Stimulated activated CD8-positive, alpha-beta memory T cell treated with anti-CD3 and anti-CD28 coated beads, Interleukin-7, amount 100 ng/mL, for 1 hour (primary cell): Measurements from ENCODE around the gene GATA3.
A peak's percentile ranks its signal among the peaks of the same experiment; 100 is the strongest.

ENCODE experiments used
- DNase-seq, 2 donors: peaks; one replicate each; pipeline ENCODE4 v3.0.0-alpha.2; 2020; ENCODE audit warnings: low read depth in 2 of 2

GATA3 gene

GRCh38 chr10:8051109-8051821 lies 3.2 kb upstream of the GATA3 start:
- DNase-seq = no peak

- no peak for DNase-seq
Measured at GRCh38 chr10:8051851-8052257, 2.6 kb upstream of the GATA3 start.

GRCh38 chr10:8052341-8052955 lies 2.0 kb upstream of the GATA3 start:
- DNase-seq = no peak

- DNase-seq = no peak
Measured at GRCh38 chr10:8052956-8053445, 1.5 kb upstream of the GATA3 start.

GRCh38 chr10:8053446-8054243 lies 843 bp upstream of the GATA3 start:
- DNase-seq = peak; percentile 82 to 95

GRCh38 chr10:8054244-8054493 lies 319 bp upstream of the GATA3 start:
- DNase-seq = no peak

- no peak for DNase-seq
Measured at GRCh38 chr10:8055420-8056349, 1.2 kb downstream of the GATA3 start.

GRCh38 chr10:8056378-8056777 lies 1.9 kb downstream of the GATA3 start:
- no peak for DNase-seq

- DNase-seq = no peak
Measured at GRCh38 chr10:8056871-8057331, 2.4 kb downstream of the GATA3 start.

- no peak for DNase-seq
Measured at GRCh38 chr10:8057636-8058273, 3.3 kb downstream of the GATA3 start.

GRCh38 chr10:8058274-8059111 lies 4.0 kb downstream of the GATA3 start:
- no peak for DNase-seq

- DNase-seq = no peak
Measured at GRCh38 chr10:8059191-8059936, 4.9 kb downstream of the GATA3 start.

- DNase-seq = no peak
Measured at GRCh38 chr10:8060010-8060703, 5.7 kb downstream of the GATA3 start.

GRCh38 chr10:8060704-8061121 lies 6.2 kb downstream of the GATA3 start:
- DNase-seq = no peak

GRCh38 chr10:8061274-8062211 lies 7.1 kb downstream of the GATA3 start:
- DNase-seq = no peak

- DNase-seq = no peak
Measured at GRCh38 chr10:8063128-8063908, 8.8 kb downstream of the GATA3 start.

GRCh38 chr10:8063935-8064334 lies 9.4 kb downstream of the GATA3 start:
- no peak for DNase-seq
